Nucleus accumbens (tissue), 56 donors: ENCODE results near the gene XRN1.

ENCODE experiments used
- DNase-seq, 56 donors: peaks; one replicate each; lab custom pipeline; 2025; lab: John Stamatoyannopoulos, UW

XRN1 gene

DNA sequence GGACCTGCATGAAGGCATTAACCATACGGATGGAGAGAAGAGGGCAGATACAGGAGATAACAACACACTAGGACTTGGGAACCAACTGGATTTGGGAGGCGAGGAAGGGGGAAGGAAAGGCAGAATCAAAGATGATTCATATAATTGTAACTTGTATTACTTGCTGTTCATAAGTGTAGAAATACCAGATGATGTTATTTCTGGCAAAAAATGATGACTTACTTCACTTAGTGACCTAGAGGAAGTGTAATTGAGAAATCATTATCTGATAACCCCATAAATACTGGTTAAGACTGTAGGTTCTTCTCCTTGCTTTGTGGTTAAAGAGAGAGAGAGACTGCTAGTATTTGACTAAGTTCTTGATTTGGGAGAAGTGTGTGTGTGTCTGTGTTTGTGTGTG is 172.0 kb downstream of the XRN1 start:
- DNase-seq: no peak

DNA sequence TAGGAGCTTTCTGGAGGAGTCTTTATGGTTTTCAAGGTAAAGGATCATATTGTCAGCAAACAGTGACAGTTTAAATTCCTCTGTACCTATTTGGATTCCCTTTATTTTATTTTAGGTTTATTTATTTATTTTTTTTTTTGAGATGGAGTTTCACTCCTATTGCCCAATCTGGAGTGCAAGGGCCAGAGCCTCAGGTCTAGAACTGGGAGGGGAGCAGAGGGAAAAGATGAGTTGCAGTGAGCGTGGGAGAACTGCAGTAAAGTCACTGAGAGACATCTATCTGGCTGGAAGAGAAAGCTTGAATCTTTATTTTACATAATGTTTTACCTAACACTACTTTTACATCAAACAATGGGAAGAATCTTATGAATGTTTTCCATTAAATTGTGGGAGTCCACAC is 172.9 kb downstream of the XRN1 start:
- DNase-seq: no peak

- DNase-seq: peak in 36 of 56 donors; percentile 1 to 71 (median 28)
Measured at GRCh38 chr3:142273501-142273900, 174.3 kb downstream of the XRN1 start.

DNA sequence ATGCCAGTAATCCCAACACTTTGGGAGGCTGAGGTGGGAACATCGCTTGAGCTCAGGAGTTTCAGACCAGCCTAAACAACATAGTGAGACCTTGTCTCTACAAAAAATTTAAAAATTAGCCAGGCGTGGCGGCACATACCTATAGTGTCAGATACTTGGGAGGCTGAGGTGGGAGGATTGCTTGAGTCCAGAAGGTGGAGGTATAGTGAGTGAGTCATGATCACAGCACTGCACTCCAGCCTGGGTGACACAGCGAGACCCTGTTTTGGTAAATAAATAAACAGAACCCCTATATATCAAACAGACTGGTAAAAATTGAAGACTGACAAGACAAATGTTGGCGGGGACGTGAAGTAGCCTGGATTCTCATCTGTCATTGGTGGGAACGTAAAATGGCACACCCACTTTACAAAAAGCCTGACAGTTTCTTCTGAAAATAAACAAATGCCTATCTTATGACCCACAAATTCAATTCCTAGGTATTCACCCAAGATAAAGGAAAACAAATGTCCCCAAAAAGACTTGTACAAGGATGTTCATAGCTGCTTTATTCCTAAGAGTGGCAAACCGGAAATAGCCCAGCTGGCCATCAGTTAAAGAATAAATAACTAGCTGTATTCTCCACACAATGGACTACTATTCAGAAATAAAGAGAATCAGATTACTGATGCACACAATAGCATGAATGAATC is 175.5 kb downstream of the XRN1 start:
- peak in 15 of 56 donors; percentile 1 to 33 (median 8) for DNase-seq

- DNase-seq: no peak
Measured at GRCh38 chr3:142270407-142270806, 177.4 kb downstream of the XRN1 start.

GRCh38 chr3:142269767-142270166 is 178.1 kb downstream of the XRN1 start:
- DNase-seq: no peak

DNA sequence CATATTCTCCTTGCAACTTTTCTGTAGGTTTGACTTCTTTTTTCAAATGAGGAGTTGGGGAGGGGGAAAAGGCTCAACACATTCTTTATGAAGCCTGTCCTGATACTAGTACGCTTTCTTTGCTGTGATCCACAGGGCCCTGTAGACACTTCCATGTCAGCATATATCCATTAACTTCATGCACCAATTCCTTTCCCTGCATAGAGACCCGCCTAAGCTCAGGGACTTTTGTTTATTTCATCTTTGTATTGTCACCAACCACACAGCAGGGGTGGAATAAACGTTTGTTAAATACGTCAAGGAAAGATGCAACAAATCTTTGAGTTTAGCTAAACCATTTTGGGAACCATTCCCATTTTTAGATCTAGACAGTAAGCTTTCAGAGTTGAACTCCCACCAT is 179.4 kb downstream of the XRN1 start:
- DNase-seq: no peak

GRCh38 chr3:142267269-142267668 is 180.6 kb downstream of the XRN1 start:
- DNase-seq: no peak

DNA sequence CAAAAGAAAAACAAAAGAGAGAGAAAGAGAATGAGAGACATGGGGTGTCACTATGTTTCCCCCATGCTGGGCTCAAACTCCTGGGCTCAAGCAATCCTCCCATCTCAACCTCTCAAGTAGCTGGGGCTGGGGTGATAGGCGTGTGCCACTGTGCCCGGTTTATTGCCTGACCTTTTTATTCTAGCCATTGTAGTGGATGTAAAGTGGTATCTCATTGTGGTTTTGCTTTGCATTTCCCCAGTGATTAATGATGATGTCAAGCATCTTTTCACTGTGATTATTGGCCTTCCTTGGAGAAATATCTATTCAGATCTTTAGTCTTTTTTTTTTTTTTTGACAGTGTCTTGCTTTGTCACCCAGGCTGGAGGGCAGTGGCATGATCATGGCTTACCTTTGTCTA is 184.7 kb downstream of the XRN1 start:
- DNase-seq: no peak

- no peak for DNase-seq
Measured at GRCh38 chr3:142259359-142259758, 188.5 kb downstream of the XRN1 start.

- no peak for DNase-seq
Measured at GRCh38 chr3:142256712-142257333, 191.0 kb downstream of the XRN1 start.
